ENCODE results near the gene AGO3. TPM values are rescaled to one million over a fixed set of nuclear protein-coding genes. Genes with fewer than 3 reads are reported as not detected.

AGO3 gene
- total and polyA plus RNA-seq, 4 donors = 3.0 to 19.5 (median 7.1) TPM

DNA sequence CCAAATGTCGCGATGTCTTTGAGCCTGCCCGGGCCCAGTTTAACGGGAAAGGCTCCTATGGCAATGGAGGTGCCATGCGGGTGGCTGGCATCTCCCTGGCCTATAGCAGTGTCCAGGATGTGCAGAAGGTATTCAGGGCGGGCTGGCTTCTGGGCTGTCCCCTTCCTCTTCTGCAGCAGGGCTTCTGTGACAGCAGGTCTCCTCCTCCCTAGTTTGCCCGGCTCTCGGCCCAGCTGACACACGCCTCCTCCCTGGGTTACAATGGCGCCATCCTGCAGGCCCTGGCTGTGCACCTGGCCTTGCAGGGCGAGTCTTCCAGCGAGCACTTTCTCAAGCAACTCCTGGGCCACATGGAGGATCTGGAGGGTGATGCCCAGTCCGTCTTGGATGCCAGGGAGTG, 160.8 kb downstream of the AGO3 start:
- peaks cover 7 to 43% (median 23%) of the 10 kb centered on the region in 4 donors for H3K36me3 ChIP-seq (ENCODE audit: control insufficient read depth in 4 of 4, insufficient read depth in 3 of 4, low read depth in 1 of 4, low read length in 3 of 4)
- DNase-seq (ENCODE audit: low spot score) = no peak
- 95% methylated on average over 13 of the region's 13 CpGs for WGBS
- H3K9me3 ChIP-seq (ENCODE audit: control insufficient read depth in 4 of 4, low read length in 3 of 4) = no peaks in the 10 kb centered on the region
- H3K4me3 ChIP-seq (ENCODE audit: low read depth in 1 of 3, low read length in 3 of 3) = no peak overlapping the region
- TF ChIP-seq, protein P1, sequence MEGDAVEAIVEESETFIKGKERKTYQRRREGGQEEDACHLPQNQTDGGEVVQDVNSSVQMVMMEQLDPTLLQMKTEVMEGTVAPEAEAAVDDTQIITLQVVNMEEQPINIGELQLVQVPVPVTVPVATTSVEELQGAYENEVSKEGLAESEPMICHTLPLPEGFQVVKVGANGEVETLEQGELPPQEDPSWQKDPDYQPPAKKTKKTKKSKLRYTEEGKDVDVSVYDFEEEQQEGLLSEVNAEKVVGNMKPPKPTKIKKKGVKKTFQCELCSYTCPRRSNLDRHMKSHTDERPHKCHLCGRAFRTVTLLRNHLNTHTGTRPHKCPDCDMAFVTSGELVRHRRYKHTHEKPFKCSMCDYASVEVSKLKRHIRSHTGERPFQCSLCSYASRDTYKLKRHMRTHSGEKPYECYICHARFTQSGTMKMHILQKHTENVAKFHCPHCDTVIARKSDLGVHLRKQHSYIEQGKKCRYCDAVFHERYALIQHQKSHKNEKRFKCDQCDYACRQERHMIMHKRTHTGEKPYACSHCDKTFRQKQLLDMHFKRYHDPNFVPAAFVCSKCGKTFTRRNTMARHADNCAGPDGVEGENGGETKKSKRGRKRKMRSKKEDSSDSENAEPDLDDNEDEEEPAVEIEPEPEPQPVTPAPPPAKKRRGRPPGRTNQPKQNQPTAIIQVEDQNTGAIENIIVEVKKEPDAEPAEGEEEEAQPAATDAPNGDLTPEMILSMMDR (IDR thresholded peaks at IDR 0.05; ENCODE audit: low read depth, low read length, missing input control) = no peak
- TF ChIP-seq TAF1 (conservative IDR thresholded peaks at IDR 0.05) = no peak
- TF ChIP-seq GABPA (IDR thresholded peaks at IDR 0.05 in 1 of 2, conservative IDR thresholded peaks at IDR 0.05 in 1 of 2) = no peak
- TF ChIP-seq FOXA1 (IDR thresholded peaks at IDR 0.05) = no peak
- H3K4me1 ChIP-seq (ENCODE audit: control insufficient read depth in 4 of 4, insufficient read depth in 4 of 4, low read length in 3 of 4) = peaks cover 6 to 15% (median 11%) of the 10 kb centered on the region in 4 donors
- H3K27ac ChIP-seq (ENCODE audit: low read depth in 1 of 2, low read length in 2 of 2) = no peak overlapping the region
- H3K9ac ChIP-seq (ENCODE audit: low read depth in 1 of 2, low read length in 2 of 2) = no peak overlapping the region
- H3K27me3 ChIP-seq (ENCODE audit: control insufficient read depth in 4 of 4, insufficient read depth in 4 of 4, low read length in 3 of 4) = no peaks in the 10 kb centered on the region

DNA sequence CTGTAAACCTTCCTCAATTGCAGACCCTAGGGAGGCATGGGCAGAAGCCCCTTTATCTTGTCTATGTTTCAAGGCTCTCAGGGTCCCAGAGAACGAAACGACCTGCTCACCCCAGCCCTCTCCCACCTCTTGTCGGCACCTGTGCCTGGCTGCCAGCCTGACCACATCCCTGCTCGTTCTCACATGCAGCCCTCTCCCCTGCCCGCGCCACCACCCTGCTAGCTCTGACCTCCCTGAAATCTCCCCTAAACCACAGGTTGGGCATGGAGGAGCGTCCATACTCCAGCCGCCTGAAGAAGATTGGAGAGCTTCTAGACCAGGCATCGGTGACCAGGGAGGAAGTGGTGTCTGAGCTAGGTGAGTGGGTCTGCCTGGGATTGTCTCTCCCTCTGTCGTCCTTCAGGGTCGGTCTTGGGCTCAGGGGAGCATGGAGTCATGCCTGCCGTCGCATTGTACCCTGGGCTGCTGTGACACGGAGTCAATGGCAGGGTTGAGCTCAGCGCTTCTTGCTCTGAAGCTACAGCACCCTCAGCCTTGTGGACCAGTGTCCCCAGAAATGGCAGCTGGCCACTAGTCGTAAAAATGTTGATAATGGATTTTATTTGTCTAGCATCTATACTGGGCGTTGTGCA, 161.4 kb downstream of the AGO3 start:
- Histone ChIP-seq H3K27ac (ENCODE audit: low read depth in 1 of 2, low read length in 2 of 2) (no peak overlapping the region), H3K4me3 (ENCODE audit: low read depth in 1 of 3, low read length in 3 of 3) (no peak overlapping the region), H3K9ac (ENCODE audit: low read depth in 1 of 2, low read length in 2 of 2) (no peak overlapping the region), H3K4me1 (ENCODE audit: control insufficient read depth in 4 of 4, insufficient read depth in 4 of 4, low read length in 3 of 4) (peaks cover 6 to 15% (median 11%) of the 10 kb centered on the region in 4 donors), H3K36me3 (ENCODE audit: control insufficient read depth in 4 of 4, insufficient read depth in 3 of 4, low read depth in 1 of 4, low read length in 3 of 4) (peaks cover 7 to 43% (median 23%) of the 10 kb centered on the region in 4 donors), H3K27me3 (ENCODE audit: control insufficient read depth in 4 of 4, insufficient read depth in 4 of 4, low read length in 3 of 4) (no peaks in the 10 kb centered on the region), H3K9me3 (ENCODE audit: control insufficient read depth in 4 of 4, low read length in 3 of 4) (no peaks in the 10 kb centered on the region)
- TF ChIP-seq EGR1 (IDR thresholded peaks at IDR 0.05; ENCODE audit: low read depth in 2 of 2) (no peak), TAF1 (conservative IDR thresholded peaks at IDR 0.05) (no peak), FOXA2 (IDR thresholded peaks at IDR 0.05) (no peak), SP1 (IDR thresholded peaks at IDR 0.05) (no peak), NR2F2 (IDR thresholded peaks at IDR 0.05) (no peak), HNF4G (IDR thresholded peaks at IDR 0.05) (no peak), YY1 (IDR thresholded peaks at IDR 0.05) (no peak), FOXA1 (IDR thresholded peaks at IDR 0.05) (no peak), RXRA (IDR thresholded peaks at IDR 0.05) (no peak), HNF4A (conservative IDR thresholded peaks at IDR 0.05) (no peak), GABPA (IDR thresholded peaks at IDR 0.05 in 1 of 2, conservative IDR thresholded peaks at IDR 0.05 in 1 of 2) (no peak)
- TF ChIP-seq, protein P2, sequence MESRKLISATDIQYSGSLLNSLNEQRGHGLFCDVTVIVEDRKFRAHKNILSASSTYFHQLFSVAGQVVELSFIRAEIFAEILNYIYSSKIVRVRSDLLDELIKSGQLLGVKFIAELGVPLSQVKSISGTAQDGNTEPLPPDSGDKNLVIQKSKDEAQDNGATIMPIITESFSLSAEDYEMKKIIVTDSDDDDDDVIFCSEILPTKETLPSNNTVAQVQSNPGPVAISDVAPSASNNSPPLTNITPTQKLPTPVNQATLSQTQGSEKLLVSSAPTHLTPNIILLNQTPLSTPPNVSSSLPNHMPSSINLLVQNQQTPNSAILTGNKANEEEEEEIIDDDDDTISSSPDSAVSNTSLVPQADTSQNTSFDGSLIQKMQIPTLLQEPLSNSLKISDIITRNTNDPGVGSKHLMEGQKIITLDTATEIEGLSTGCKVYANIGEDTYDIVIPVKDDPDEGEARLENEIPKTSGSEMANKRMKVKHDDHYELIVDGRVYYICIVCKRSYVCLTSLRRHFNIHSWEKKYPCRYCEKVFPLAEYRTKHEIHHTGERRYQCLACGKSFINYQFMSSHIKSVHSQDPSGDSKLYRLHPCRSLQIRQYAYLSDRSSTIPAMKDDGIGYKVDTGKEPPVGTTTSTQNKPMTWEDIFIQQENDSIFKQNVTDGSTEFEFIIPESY (IDR thresholded peaks at IDR 0.05) = no peak
- TF ChIP-seq, protein P1 (IDR thresholded peaks at IDR 0.05; ENCODE audit: low read depth, low read length, missing input control) = no peak
- TF ChIP-seq, protein P3, sequence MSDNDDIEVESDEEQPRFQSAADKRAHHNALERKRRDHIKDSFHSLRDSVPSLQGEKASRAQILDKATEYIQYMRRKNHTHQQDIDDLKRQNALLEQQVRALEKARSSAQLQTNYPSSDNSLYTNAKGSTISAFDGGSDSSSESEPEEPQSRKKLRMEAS (IDR thresholded peaks at IDR 0.05) = no peak
- TF ChIP-seq, protein P4, sequence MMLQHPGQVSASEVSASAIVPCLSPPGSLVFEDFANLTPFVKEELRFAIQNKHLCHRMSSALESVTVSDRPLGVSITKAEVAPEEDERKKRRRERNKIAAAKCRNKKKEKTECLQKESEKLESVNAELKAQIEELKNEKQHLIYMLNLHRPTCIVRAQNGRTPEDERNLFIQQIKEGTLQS (IDR thresholded peaks at IDR 0.05) = no peak
- TF ChIP-seq, protein P5, sequence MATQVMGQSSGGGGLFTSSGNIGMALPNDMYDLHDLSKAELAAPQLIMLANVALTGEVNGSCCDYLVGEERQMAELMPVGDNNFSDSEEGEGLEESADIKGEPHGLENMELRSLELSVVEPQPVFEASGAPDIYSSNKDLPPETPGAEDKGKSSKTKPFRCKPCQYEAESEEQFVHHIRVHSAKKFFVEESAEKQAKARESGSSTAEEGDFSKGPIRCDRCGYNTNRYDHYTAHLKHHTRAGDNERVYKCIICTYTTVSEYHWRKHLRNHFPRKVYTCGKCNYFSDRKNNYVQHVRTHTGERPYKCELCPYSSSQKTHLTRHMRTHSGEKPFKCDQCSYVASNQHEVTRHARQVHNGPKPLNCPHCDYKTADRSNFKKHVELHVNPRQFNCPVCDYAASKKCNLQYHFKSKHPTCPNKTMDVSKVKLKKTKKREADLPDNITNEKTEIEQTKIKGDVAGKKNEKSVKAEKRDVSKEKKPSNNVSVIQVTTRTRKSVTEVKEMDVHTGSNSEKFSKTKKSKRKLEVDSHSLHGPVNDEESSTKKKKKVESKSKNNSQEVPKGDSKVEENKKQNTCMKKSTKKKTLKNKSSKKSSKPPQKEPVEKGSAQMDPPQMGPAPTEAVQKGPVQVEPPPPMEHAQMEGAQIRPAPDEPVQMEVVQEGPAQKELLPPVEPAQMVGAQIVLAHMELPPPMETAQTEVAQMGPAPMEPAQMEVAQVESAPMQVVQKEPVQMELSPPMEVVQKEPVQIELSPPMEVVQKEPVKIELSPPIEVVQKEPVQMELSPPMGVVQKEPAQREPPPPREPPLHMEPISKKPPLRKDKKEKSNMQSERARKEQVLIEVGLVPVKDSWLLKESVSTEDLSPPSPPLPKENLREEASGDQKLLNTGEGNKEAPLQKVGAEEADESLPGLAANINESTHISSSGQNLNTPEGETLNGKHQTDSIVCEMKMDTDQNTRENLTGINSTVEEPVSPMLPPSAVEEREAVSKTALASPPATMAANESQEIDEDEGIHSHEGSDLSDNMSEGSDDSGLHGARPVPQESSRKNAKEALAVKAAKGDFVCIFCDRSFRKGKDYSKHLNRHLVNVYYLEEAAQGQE (IDR thresholded peaks at IDR 0.05) = no peak
- 94% methylated on average over 17 of the region's 17 CpGs for WGBS
- DNase-seq (ENCODE audit: low spot score) = no peak

Measured in liver (tissue), 9 donors.